GM13976 (cell line): ENCODE results near the gene PITX2.
"Not testable (repeated sequence)": the region's sequence is repeated elsewhere in the genome, so short reads cannot be mapped to it uniquely, and the experiment has no call there.

ENCODE experiments used
- DNase-seq: peaks from one replicate; pipeline ENCODE4 v3.0.0; 2012; ENCODE audit warnings: low spot score
- CTCF ChIP-seq: IDR thresholded peaks from 2 replicates; pipeline ENCODE4 v1.5.1; 2012; ENCODE audit warnings: borderline replicate concordance, mild to moderate bottlenecking; ENCODE audit not compliant: insufficient read depth; ENCODE audit errors: extremely low read depth, missing control alignments, control extremely low read depth
- in situ Hi-C: fragments of 300-500 bp; cut with MboI; formaldehyde crosslinking; loops from one replicate; pipeline ENCODE4 v1.12.0; 2022; ENCODE audit warnings: low sequenced_read_pairs, mixed read lengths, inconsistent platforms; ENCODE audit not compliant: unreplicated experiment

Gene PITX2

GRCh38 chr4:110589297-110589696 lies 33.6 kb downstream of the PITX2 start:
- no peak for TF ChIP-seq CTCF
- no peak for DNase-seq
- in situ Hi-C loops, result no loop called here

GRCh38 chr4:110587666-110588285 lies 35.1 kb downstream of the PITX2 start:
- no peak for TF ChIP-seq CTCF
- no peak for DNase-seq
- in situ Hi-C loops, result no loop called here

GRCh38 chr4:110586131-110586850 lies 36.6 kb downstream of the PITX2 start:
- no peak for TF ChIP-seq CTCF
- DNase-seq, result peak; percentile 51
- in situ Hi-C loops, result no loop called here

- in situ Hi-C loops, DNase-seq: not testable (repeated sequence)
Observed at GRCh38 chr4:110576696-110577095, 46.2 kb downstream of the PITX2 start.
